ENCODE results near the gene ERN1. TPM values are rescaled to one million over a fixed set of nuclear protein-coding genes. Genes with fewer than 3 reads are reported as not detected.
A peak's percentile ranks its signal among the peaks of the same experiment; 100 is the strongest.

ERN1 gene
- polyA plus RNA-seq, 4 donors: 8.8 to 10.7 (median 9.5) TPM

- DNase-seq (ENCODE audit: low read depth in 4 of 4, low spot score in 3 of 4): no peak
These were observed 62.3 kb downstream of the ERN1 start for GRCh38 chr17:64067657-64068056.

- no peak for DNase-seq (ENCODE audit: low read depth in 4 of 4, low spot score in 3 of 4)
These were observed 63.2 kb downstream of the ERN1 start for GRCh38 chr17:64066716-64067115.

DNA sequence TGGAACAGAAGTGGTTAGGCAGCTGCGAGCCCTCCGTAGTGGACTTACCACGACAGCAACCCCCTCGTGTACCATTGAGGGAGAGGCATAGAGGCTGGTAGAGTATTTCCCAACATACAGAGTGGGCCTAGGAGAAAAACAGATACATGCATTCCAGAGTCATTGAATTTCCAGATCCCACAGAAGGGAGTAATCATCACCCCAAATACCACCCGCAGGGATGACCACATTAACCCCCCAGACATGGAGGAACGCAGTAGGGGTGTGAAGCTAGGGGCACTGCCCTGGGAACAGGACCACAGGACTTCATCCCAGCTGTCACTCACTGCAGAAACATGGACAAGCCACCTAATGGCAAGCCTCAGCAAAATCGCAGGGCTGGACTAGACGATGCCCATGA lies 64.8 kb downstream of the ERN1 start:
- DNase-seq (ENCODE audit: low read depth in 4 of 4, low spot score in 3 of 4): no peak

- no peak for DNase-seq (ENCODE audit: low read depth in 4 of 4, low spot score in 3 of 4)
These were observed 65.6 kb downstream of the ERN1 start for GRCh38 chr17:64064331-64064730.

DNA sequence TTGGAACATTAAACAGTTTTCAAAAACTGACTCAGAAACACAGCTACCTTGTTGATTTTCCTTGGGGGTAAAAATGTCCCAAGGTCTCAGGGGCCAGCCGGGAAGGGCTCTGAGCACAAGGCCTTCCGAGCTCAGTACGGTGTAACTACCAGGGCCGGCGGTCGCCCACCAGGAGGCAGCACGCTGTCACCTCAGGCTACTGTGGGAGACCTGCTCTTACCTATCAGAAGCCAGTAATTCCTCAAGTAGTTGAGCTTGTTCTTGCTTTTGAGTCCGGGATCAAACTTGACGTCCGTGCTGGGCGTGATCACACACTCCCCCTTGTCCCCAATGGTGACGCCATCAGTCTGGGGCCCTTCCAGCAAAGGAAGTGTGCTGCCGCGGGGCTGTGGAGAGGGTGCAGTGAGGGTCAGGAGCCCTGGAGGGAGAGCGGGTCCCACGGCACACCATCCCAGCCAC lies 66.1 kb downstream of the ERN1 start:
- DNase-seq (ENCODE audit: low read depth in 4 of 4, low spot score in 3 of 4): peak in 2 of 4 donors; percentile 44 to 48

- DNase-seq (ENCODE audit: low read depth in 4 of 4, low spot score in 3 of 4): no peak
These were observed 66.9 kb downstream of the ERN1 start for GRCh38 chr17:64063088-64063487.

DNA sequence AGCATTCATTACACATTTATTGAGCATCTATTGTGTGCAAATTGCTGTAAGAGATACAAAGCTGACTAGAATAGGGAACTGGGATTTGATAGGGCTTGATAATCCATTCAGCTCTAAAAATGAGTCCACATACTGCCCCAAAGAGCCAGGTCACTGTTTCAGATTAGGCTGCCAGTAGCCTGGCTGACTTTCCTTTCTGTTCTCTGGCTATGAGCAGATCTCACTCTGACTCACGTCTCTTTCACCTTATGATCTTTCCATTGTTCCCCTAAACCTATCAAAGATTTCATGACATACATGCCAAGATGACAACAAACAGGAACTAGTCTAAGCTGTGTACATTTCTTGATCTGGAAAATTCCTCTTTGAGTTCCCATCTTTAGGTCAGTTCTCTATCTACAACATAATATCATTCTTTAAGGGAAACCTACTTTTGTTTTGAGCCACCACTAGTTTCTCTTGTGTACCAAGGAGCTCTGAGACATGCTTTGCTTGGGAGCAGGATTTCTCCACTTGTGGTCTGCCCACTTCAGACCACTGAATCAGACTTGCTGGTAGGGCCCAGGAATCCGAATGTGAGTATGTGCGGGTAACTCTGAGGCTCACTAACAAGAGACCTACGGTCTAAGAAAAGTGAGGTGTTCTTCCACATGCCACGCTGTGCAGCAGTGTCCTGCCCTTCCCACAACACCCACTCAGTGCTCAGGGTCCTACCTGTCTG lies 68.6 kb downstream of the ERN1 start:
- no peak for DNase-seq (ENCODE audit: low read depth in 4 of 4, low spot score in 3 of 4)

- DNase-seq (ENCODE audit: low read depth in 4 of 4, low spot score in 3 of 4): no peak
These were observed 69.6 kb downstream of the ERN1 start for GRCh38 chr17:64060331-64060730.

- no peak for DNase-seq (ENCODE audit: low read depth in 4 of 4, low spot score in 3 of 4)
These were observed 70.2 kb downstream of the ERN1 start for GRCh38 chr17:64059756-64060155.

GRCh38 chr17:64058621-64059020 lies 71.3 kb downstream of the ERN1 start:
- no peak for DNase-seq (ENCODE audit: low read depth in 4 of 4, low spot score in 3 of 4)

- DNase-seq (ENCODE audit: low read depth in 4 of 4, low spot score in 3 of 4): no peak
These were observed 72.2 kb downstream of the ERN1 start for GRCh38 chr17:64057701-64058263.

- no peak for DNase-seq (ENCODE audit: low read depth in 4 of 4, low spot score in 3 of 4)
These were observed 73.5 kb downstream of the ERN1 start for GRCh38 chr17:64056269-64057005.

DNA sequence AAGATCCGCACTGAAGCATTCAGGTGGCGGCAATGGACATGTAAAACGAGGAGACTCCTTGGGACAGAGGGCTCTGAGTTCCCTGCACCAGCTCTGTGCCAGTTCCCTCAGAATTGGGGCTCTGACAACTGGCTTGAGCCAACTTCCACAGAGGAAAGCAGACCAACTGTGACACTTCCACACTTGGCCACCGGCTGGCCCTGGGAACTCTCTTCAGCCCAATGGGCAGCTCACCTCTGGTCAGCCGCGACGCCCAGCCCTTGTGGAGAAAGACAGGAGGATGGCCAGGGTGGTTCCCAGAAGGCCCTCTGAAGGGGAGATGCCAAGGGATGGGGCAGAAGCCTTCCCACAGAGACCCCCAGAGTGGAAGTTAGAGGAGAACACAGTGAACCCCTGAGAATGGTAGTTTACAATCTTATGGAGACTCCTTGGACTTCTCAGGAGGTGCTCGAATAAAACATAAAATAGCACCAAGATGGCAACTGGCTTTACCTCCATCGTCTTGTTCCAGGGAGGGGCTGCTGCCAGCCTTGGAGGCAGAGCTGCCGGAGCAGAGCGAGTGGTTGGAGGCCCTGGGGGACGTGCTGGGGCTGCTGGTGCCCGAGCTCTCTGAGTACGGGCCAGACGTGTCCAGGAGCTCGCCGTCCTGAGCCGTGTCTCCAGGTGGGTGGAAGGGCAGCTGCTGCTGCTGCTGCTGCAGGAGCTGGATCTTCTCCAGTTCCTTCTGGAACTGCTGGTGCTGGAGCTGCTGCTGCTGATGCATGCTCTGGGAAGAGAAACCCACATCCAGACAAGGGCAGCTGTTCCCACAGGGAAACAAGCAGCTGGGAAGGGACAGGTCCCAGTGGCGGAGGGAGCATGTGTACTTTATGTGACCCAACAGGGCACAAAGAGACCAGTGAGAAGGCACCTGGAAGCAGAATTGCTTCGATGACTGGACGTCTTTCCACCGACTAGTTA lies 74.5 kb downstream of the ERN1 start:
- no peak for DNase-seq (ENCODE audit: low read depth in 4 of 4, low spot score in 3 of 4)

DNA sequence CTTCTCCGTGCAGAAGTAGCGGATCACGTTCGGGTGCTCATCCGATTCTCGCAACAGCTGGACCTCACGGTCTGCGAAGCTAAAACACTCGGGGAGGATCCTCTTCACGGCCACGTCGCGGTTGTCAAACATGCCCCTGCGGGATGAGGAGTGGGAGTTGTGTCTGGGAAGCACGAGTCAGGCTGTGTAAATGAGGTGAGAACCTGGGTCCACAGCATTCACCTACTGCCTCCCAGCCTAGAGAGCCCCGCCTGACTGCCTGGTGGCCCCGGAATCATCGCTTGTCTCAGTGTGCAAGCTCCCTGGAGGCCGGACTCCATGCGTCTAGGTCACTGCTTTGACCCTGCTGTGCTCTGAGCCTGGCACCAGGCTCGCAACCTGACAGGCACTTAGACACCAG lies 75.6 kb downstream of the ERN1 start:
- no peak for DNase-seq (ENCODE audit: low read depth in 4 of 4, low spot score in 3 of 4)

DNA sequence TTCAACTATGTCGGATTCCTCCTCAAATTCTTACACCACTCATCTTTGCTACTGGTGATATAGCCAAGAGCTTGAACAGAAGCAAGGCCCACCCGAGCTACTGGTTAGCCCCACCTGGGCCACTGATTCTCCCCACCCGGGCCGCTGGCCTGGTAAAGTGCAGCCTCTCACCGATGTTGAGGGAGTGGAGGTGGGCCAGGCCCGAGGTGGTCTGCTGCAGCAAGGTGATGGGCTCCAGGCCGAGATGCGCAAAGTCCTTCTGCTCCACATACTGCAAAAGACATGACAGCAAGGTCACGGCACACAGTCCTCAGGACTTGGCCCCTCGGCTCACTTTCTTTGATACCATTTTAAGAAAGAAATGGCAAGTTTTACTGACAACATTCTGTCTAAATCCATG lies 76.8 kb downstream of the ERN1 start:
- DNase-seq (ENCODE audit: low read depth in 4 of 4, low spot score in 3 of 4): no peak

DNA sequence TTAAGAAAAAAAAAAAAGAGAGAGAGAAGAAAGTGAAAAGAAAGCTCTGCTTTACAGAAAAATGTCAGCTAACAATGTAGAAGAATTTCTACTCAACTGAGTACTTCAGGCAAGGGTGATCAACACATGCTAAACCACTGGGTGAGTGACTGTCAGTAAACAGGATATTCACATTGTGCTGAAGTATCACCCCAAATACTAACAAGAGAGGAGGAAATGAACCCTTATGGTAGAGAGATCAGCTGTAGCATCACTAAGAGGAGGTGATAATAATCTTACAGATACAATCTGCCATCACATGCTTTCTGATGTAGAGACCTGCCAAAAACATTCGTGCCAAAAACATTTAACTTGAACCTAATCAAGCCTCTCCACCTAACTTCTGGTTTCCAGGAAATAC lies 78.8 kb downstream of the ERN1 start:
- DNase-seq (ENCODE audit: low read depth in 4 of 4, low spot score in 3 of 4): no peak

- no peak for DNase-seq (ENCODE audit: low read depth in 4 of 4, low spot score in 3 of 4)
These were observed 81.1 kb downstream of the ERN1 start for GRCh38 chr17:64048805-64049204.

GRCh38 chr17:64045176-64045575 lies 84.8 kb downstream of the ERN1 start:
- no peak for DNase-seq (ENCODE audit: low read depth in 4 of 4, low spot score in 3 of 4)

DNA sequence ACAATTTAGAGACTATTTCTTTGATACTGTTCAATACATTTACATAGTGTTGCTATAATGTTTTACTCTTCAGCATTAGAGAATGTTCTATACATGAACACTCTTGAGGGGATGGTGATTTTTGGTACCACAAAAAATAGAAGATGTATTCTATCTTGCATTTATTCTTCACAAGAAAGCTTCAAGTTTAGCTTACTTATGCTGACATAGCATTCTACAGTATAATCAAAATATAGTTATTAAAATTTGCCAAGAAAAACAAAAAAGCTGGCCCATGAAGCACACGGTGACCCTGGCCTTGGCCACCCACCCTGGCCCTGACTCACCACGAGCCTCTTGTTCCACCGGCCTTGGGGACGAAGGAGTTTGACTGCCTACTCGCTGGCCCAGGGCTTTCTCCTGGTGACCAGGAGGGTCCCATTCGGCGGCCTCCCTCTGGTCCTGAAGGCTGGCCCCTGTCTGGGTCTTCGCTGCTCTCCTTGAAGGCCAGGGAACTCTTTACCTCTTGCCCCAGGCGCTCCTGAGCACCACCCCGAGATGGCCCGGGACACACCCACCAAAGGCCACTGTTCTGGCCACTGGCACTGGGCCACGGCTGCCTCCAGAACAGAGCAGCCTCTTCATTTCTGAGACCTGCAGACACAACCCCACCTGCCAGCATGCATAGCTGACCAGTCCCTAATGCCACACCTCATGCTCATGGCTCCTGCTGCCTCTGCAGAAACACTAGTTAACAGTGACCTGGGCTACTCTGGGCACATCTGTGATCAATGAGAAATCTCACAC lies 87.1 kb downstream of the ERN1 start:
- DNase-seq (ENCODE audit: low read depth in 4 of 4, low spot score in 3 of 4): no peak

DNA sequence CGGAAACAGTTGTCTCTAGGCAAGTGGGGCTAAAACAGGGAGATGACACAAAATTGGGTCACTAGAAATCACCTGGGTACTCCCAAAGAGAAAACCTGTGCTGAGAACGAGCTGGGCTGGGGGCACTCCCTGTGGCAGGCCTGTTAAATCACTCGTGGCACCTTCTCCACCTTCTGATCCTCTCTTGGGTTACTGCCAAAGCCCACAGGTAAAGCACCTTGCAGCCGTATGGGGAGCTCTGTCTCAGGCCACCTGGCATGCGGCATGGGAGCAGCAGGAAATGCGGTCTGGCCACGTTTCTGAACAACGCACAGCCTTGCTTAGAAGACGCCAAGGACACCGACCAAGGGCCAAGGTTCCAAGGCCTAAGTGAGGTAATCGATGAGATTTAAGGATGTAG lies 88.0 kb downstream of the ERN1 start:
- DNase-seq (ENCODE audit: low read depth in 4 of 4, low spot score in 3 of 4): no peak
